Stimulated activated CD4-positive, alpha-beta T cell treated with anti-CD3 and anti-CD28 coated beads, Interleukin-12 subunit alpha, Interleukin-12 subunit beta, amount 100 ng/mL, for 24 hours (primary cell): Measurements from ENCODE around the gene NR3C2.
"Not testable (repeated sequence)": the region's sequence is repeated elsewhere in the genome, so short reads cannot be mapped to it uniquely, and the experiment has no call there.

Experiments
- DNase-seq, 2 experiments: peaks; one replicate each; pipeline ENCODE4 v3.0.0-alpha.2; 2020; ENCODE audit warnings: low read depth in 2 of 2

The NR3C2 gene

GRCh38 chr4:148112231-148112982 is 329.8 kb downstream of the NR3C2 start:
- no peak for DNase-seq

DNA sequence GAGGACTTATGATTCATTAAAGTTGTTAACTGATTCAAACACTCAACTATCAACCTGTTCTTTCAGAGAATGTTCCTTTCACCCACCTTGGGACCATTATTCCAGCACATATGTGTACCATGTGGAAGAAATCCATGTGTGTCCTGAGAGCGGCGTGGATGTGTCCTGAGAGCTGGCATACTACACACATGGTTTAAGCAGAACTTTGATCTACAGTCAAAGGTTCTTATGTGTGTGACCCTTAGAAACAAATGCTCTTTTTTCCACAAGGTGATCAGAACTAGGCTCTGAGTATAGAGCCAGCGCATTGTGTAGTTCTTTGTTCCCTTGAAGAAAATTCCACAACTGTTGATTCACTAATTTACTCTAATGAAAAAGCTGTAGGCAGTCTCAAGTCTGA is 332.0 kb downstream of the NR3C2 start:
- no peak for DNase-seq

GRCh38 chr4:148109216-148109615 is 333.0 kb downstream of the NR3C2 start:
- no peak for DNase-seq

GRCh38 chr4:148108766-148109165 is 333.4 kb downstream of the NR3C2 start:
- no peak for DNase-seq

- DNase-seq = no peak
These were observed 338.4 kb downstream of the NR3C2 start for GRCh38 chr4:148103597-148104355.

DNA sequence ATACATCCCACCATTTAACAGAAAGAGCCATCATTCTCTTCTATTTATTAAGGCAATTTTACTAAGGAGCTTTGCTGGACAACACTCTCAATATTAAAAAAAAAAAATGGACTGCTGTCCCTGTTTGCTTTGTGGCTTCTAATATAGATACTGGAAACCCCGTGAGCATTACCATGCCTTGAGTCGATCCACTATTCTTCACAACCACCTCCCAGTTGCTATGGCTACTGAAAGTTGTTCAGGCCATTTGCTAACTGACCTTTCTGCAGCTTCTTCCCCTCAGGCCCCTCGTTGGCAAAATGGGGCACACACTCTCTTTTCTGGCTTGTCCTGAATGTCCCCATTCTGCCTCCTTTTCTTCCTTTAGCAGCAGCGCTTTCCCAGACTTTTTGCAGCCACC is 340.4 kb downstream of the NR3C2 start:
- DNase-seq = no peak

GRCh38 chr4:148101235-148101634 is 341.0 kb downstream of the NR3C2 start:
- DNase-seq = no peak

GRCh38 chr4:148097801-148098200 is 344.4 kb downstream of the NR3C2 start:
- no peak for DNase-seq

GRCh38 chr4:148095346-148095923 is 346.8 kb downstream of the NR3C2 start:
- DNase-seq = no peak

DNA sequence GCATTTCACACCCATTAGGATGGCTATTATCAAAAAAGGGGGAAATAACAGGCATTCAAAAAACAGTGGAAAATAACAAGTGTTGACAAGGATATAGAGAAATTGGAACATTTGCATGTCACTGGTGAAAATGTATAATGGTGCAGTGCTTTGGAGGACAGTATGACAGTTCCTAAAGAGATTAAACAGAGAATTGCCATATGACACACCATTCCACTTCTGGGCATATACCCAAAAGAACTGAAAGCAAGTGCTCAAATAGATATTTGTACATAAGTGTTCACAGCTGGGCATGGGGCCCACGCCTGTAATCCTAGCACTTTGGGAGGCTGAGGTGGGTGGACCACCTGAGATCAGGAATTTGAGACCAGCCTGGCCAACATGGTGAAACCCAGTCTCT is 348.1 kb downstream of the NR3C2 start:
- no peak for DNase-seq

DNA sequence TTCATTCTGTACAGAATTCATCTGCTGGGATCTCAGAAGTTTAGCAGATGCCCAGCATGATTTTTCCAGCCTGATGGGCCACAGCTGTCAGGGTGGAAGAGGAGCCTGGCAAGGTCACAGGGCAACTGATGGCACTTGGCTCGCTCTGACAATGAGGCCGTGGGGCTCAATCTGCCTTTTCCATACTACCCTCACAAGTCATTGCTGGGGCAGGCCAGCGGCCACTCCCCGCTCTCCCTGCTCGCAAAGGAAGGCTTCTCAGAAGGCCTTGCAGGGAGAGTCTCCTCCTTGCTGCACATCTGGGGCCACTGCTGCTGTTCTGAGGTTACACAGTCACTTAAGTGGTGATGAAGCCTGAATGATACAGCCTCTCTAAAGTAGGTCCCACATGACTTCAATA is 349.1 kb downstream of the NR3C2 start:
- no peak for DNase-seq

DNA sequence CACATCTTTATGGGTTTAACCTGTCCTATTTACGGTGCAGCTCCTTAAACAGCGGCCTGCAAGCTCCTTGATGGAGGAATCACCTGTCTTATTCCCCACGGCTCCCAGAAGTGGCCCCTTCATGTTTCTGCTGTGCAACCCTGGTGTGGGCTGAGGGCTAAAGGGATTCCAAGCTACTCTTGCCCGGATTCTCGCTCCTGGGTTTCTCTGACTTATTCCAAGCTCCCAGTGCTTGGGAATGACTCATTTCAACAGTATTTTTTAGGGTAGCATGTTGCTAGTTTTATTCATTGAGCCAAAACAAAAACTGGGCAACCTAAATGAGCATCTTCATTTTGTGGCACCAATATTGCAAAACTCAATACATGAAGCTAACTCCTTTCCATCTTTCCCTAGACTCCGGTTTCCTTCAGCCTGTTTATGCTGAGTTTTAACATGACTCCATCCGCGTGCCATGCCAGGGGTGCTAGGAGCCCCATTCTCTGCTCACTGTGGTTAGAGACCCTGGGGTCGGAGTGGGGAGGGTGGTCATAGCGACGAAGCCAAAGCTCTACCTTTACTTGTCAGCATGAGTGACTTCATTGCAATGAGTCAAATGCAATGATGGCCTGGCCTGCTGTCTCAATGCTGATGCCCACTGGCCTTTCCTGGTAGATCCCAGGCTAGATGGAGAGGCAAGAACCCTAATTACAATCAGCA is 349.7 kb downstream of the NR3C2 start:
- no peak for DNase-seq

GRCh38 chr4:148091896-148092295 is 350.3 kb downstream of the NR3C2 start:
- DNase-seq = no peak

DNA sequence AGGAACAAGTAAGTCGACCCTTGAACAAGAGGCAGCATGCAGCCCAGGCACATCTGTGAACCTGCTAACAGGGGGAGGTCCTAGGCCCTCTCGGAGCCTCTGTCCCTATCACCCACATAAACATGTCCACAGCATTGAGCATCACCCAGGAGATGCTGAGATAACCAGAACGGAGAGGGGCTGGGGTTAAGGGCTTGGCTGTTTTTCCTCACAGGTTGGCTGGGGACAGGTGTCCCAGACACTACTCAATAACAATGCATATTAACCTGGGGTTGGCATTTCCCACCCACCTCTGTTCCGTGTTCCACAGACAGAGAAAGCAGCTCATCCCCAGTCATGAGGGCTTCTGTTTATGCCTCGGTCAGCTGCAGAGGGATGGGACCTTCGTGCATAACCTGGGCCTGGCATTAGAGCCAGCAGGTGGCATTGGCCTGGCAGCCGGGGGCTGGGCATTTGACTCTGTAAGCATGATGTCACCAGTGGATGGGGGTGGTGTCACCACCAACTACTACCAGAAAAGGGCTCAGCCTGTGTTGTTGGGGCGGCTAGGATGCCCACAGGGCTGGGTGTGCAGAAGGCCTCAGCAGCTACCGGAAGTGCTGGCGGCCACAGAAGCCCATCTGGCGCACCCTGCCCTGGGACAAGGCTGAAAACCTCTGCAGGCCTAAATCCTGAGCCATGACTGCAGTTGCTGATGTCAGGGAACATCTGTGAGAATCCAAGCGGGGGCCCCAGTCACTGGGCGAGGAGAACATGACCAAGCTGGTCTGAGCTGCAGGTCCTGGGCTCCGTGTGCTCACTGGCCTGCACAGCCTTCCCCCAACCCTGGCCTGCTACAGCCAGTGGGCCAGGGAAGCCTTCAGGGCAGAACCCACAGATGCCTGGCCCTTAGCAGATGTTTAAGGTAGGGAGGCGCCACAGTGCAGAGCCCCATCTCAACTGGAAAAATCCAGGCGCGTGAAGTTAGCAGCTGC is 351.4 kb downstream of the NR3C2 start:
- DNase-seq = no peak

DNA sequence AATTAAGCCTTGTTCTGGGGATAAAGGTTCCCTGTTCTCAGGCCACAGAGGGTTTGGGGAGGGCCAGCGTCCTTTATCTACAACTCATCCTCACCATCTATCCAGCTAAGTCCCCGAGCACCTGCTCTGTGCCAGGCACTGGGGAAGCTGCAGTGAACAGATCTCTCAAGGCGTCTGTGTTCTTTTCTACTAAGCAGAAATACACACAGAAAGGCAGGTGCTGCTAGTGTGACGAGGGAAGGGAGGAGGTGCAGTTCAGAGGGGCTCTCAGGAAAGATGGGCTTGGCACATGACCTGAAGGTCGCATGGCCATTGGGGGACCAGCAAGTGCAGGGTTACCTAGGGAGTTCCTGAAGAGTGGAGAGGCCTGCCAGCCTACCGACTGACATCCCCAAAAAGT is 352.2 kb downstream of the NR3C2 start:
- no peak for DNase-seq

DNA sequence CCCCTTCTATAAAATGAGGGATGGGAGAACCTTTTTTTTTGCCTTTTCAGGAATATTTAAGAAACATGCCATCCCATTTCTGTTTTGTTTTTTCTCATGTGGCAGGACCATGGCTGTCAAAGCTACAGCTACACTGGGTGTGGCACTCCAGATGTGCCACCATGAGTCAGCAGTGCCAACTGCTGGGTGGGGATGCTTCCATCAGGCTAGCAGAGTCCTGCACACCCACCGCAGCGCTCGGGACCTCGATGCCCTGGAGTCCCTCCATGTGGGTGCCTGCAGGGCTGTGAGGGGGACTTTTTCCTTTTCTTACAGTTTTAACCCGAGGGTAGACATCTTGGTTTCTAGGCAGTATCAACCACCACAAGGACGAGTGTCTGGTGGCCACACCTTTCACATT is 352.6 kb downstream of the NR3C2 start:
- no peak for DNase-seq

- not testable (repeated sequence) for DNase-seq
These were observed 359.1 kb downstream of the NR3C2 start for GRCh38 chr4:148083073-148083472.

GRCh38 chr4:148081745-148082144 is 360.5 kb downstream of the NR3C2 start:
- DNase-seq = no peak

DNA sequence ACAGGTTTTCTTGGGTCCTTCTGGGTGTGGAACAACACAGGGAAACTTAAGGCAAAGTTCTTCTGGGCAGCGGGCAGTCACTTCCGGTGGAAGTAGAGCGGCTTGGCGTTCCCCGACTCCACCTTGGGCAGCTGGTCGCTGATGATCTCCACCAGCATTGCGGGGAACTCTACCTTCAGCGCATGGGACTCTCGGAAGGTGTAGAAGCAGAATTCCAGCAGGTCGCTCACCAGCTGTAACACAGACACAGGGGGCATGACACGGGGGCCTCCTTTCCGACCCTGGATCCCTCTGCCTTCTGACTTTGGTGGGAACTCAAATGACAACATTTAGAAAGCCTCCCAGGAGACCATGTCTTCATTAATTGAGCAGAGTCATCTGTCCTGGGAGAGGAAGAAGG is 360.9 kb downstream of the NR3C2 start:
- no peak for DNase-seq

DNA sequence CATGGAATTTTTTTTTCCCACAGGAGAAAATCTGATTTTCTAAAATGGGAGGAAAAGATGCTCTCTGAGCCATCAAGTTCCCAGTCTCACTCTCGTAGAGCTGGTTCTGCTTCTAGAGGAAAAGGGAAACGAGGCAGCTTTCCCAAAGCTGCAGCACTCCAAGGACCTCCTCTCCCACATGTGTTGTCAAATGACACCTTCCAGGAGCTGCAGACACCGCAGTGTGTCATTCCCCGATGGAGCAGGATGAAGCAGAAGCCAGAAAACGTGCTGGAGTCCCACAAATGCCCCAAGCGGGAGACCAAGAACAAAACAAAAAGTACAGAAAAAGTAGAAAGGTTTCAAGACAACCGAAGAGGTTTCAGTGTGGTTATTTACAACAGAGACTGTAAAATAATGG is 362.3 kb downstream of the NR3C2 start:
- DNase-seq = no peak

DNA sequence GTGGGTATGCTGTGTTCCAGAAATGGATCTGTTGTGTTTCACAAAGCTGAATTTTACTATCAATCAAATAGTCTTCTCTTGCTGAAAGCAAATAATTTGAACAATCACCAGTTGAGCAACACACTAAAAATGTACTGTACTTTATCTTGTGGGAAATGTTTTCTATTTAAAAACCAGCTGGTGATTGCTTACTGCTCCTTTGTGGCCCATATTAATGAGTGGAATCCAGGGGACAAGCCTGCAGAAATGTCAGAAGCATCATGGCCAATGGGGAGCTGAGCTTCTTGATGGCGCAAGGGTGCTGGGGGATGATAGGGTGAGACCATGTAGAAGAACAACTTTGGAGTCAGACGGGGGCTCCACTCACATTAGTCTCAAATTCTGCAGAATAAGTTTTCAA is 364.2 kb downstream of the NR3C2 start:
- DNase-seq = no peak
